Measurements from ENCODE around the gene SRGAP1.

- TF ChIP-seq, protein P1, sequence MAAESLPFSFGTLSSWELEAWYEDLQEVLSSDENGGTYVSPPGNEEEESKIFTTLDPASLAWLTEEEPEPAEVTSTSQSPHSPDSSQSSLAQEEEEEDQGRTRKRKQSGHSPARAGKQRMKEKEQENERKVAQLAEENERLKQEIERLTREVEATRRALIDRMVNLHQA (CRISPR knock-in tag; IDR thresholded peaks at IDR 0.05), result no peak
- TF ChIP-seq, protein P2, sequence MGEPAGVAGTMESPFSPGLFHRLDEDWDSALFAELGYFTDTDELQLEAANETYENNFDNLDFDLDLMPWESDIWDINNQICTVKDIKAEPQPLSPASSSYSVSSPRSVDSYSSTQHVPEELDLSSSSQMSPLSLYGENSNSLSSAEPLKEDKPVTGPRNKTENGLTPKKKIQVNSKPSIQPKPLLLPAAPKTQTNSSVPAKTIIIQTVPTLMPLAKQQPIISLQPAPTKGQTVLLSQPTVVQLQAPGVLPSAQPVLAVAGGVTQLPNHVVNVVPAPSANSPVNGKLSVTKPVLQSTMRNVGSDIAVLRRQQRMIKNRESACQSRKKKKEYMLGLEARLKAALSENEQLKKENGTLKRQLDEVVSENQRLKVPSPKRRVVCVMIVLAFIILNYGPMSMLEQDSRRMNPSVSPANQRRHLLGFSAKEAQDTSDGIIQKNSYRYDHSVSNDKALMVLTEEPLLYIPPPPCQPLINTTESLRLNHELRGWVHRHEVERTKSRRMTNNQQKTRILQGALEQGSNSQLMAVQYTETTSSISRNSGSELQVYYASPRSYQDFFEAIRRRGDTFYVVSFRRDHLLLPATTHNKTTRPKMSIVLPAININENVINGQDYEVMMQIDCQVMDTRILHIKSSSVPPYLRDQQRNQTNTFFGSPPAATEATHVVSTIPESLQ (CRISPR knock-in tag; conservative IDR thresholded peaks at IDR 0.05), result no peak
- TF ChIP-seq ELF4 (CRISPR knock-in tag; IDR thresholded peaks at IDR 0.05; ENCODE audit: borderline replicate concordance) (no peak), NFKBIZ (CRISPR knock-in tag; IDR thresholded peaks at IDR 0.05) (no peak), ZNF30 (CRISPR knock-in tag; IDR thresholded peaks at IDR 0.05) (no peak), MAZ (IDR thresholded peaks at IDR 0.05; ENCODE audit: borderline replicate concordance, low read depth, low read length) (no peak), MAZ (CRISPR knock-in tag; IDR thresholded peaks at IDR 0.05; ENCODE audit: low read depth) (no peak), FOXO1 (CRISPR knock-in tag; IDR thresholded peaks at IDR 0.05) (no peak), SALL1 (CRISPR knock-in tag; IDR thresholded peaks at IDR 0.05) (no peak), FOXM1 (CRISPR knock-in tag; IDR thresholded peaks at IDR 0.05) (no peak)
- TF ChIP-seq, protein P3, sequence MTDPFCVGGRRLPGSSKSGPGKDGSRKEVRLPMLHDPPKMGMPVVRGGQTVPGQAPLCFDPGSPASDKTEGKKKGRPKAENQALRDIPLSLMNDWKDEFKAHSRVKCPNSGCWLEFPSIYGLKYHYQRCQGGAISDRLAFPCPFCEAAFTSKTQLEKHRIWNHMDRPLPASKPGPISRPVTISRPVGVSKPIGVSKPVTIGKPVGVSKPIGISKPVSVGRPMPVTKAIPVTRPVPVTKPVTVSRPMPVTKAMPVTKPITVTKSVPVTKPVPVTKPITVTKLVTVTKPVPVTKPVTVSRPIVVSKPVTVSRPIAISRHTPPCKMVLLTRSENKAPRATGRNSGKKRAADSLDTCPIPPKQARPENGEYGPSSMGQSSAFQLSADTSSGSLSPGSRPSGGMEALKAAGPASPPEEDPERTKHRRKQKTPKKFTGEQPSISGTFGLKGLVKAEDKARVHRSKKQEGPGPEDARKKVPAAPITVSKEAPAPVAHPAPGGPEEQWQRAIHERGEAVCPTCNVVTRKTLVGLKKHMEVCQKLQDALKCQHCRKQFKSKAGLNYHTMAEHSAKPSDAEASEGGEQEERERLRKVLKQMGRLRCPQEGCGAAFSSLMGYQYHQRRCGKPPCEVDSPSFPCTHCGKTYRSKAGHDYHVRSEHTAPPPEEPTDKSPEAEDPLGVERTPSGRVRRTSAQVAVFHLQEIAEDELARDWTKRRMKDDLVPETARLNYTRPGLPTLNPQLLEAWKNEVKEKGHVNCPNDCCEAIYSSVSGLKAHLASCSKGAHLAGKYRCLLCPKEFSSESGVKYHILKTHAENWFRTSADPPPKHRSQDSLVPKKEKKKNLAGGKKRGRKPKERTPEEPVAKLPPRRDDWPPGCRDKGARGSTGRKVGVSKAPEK (CRISPR knock-in tag; IDR thresholded peaks at IDR 0.05; ENCODE audit: borderline replicate concordance), result no peak
- TF ChIP-seq, protein P4, sequence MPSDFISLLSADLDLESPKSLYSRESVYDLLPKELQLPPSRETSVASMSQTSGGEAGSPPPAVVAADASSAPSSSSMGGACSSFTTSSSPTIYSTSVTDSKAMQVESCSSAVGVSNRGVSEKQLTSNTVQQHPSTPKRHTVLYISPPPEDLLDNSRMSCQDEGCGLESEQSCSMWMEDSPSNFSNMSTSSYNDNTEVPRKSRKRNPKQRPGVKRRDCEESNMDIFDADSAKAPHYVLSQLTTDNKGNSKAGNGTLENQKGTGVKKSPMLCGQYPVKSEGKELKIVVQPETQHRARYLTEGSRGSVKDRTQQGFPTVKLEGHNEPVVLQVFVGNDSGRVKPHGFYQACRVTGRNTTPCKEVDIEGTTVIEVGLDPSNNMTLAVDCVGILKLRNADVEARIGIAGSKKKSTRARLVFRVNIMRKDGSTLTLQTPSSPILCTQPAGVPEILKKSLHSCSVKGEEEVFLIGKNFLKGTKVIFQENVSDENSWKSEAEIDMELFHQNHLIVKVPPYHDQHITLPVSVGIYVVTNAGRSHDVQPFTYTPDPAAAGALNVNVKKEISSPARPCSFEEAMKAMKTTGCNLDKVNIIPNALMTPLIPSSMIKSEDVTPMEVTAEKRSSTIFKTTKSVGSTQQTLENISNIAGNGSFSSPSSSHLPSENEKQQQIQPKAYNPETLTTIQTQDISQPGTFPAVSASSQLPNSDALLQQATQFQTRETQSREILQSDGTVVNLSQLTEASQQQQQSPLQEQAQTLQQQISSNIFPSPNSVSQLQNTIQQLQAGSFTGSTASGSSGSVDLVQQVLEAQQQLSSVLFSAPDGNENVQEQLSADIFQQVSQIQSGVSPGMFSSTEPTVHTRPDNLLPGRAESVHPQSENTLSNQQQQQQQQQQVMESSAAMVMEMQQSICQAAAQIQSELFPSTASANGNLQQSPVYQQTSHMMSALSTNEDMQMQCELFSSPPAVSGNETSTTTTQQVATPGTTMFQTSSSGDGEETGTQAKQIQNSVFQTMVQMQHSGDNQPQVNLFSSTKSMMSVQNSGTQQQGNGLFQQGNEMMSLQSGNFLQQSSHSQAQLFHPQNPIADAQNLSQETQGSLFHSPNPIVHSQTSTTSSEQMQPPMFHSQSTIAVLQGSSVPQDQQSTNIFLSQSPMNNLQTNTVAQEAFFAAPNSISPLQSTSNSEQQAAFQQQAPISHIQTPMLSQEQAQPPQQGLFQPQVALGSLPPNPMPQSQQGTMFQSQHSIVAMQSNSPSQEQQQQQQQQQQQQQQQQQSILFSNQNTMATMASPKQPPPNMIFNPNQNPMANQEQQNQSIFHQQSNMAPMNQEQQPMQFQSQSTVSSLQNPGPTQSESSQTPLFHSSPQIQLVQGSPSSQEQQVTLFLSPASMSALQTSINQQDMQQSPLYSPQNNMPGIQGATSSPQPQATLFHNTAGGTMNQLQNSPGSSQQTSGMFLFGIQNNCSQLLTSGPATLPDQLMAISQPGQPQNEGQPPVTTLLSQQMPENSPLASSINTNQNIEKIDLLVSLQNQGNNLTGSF (CRISPR knock-in tag; IDR thresholded peaks at IDR 0.05), result no peak
These were observed 265.2 kb downstream of the SRGAP1 start for GRCh38 chr12:64109706-64110105.
